GM23248 (cell line): Measurements from ENCODE around the gene TEAD2.

Experiments used
- EZH2 ChIP-seq: fragments of 200-600 bp; sonication (generic); IDR thresholded peaks from 2 replicates; pipeline ENCODE4 v1.6.1; 2018; ENCODE audit warnings: antibody characterized with exemption, mild to moderate bottlenecking; ENCODE audit not compliant: insufficient read depth, poor library complexity, severe bottlenecking
- EZH2phosphoT487 ChIP-seq: fragments of 200-600 bp; sonication (generic); IDR thresholded peaks from 2 replicates; pipeline ENCODE4 v1.6.1; 2018; ENCODE audit warnings: antibody characterized with exemption, moderate library complexity, mild to moderate bottlenecking, low read depth; ENCODE audit not compliant: insufficient read depth

DNA sequence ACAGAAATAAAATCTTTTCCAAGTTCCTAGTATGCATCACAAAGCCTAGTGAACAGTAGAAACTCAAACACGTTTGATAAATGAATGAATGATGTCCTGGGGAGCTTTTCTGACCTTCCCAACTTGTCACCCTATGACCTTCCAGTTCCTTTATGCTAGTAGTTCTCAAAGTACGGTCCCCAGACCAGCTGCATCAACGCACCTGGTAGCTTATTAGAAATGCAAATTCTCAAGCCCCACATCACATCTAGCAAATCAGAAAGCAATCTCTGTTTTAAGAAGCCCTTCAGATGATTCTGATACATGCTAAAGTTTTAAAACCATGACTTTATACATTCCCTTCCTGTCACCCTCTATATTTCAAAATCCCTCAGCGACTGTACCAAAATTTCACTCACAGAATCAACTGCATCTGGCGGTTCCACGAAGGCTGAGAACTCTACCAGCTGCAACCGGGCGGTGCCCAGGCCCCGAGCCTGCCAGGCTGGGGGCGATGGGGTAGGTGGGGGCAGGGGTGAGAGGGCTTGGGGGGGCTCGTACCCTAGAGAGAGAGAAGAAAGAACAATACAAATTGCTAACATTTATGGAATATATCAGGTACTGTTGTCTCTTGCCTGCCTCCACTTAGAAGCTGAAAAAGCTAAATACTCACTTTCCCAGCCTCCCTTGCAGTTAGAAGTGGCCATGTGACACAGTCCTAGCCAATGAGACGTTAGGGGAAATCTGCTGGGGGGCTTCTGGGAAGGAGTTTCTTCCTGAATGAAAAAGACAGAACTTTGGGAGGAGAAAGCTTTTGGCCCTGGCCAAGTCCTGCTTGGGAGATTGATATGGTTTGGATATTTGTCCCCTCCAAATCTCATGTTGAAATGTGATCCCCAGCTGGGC lies 13.7 kb downstream of the TEAD2 start:
- TF ChIP-seq EZH2phosphoT487: no peak
- TF ChIP-seq EZH2: no peak
